AG10803 (cell line): ENCODE data around the gene GREB1L.

ENCODE experiments used
- DNase-seq: peaks from one replicate; pipeline ENCODE4 v3.0.0; 2010; ENCODE audit warnings: low read depth
- H3K4me3 ChIP-seq: 2 replicates; pipeline ENCODE4 v1.5.1; 2011; ENCODE audit warnings: mild to moderate bottlenecking, low read length, control low read depth
- TF ChIP-seq, protein P1 (sequence below): conservative IDR thresholded peaks from 2 replicates; pipeline ENCODE4 v1.5.1; 2011; ENCODE audit warnings: mild to moderate bottlenecking, low read length, control low read depth, inconsistent platforms

Gene GREB1L

DNA sequence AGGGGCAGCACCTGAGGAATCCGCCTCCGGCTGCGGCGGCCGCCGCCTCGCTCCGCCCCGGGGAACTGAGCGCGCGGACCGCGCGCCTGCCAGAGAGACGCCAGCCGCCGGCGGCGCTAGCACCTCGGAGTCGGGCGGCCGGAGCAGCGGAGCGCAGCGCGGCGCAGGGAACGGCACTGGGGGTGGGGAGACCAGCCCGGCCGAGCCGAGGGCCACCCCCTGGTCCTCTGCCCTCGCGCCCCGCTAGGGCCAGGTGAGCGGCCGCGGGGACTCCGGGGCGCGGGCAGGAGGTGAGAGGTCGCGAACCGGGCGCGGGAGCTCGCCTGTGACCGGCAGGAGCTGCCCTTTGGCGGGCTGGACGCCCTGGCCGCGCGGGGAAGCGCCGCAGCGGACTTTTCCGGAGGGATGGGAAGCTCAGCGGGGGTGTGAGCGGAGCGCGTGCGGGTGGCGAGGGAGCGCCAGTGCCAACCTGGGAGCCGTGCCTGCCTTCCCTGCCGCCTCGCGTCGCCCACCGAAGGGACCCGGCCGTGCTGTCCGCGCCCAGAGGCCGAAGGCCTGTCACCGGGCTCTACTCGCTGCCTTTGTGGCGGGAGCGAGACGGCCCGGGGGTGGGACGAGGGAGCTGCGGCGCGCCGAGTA is at the start of gene GREB1L:
Gene GREB1L, plus strand, starts transcription at position 92 of the 639 bp plus-strand sequence. CDS start 141,287 bp downstream, outside the sequence.
- DNase-seq, result peak; percentile 66
- H3K4me3 ChIP-seq, result peak within 1 kb of the TSS; percentile 68
- TF ChIP-seq, protein P1, sequence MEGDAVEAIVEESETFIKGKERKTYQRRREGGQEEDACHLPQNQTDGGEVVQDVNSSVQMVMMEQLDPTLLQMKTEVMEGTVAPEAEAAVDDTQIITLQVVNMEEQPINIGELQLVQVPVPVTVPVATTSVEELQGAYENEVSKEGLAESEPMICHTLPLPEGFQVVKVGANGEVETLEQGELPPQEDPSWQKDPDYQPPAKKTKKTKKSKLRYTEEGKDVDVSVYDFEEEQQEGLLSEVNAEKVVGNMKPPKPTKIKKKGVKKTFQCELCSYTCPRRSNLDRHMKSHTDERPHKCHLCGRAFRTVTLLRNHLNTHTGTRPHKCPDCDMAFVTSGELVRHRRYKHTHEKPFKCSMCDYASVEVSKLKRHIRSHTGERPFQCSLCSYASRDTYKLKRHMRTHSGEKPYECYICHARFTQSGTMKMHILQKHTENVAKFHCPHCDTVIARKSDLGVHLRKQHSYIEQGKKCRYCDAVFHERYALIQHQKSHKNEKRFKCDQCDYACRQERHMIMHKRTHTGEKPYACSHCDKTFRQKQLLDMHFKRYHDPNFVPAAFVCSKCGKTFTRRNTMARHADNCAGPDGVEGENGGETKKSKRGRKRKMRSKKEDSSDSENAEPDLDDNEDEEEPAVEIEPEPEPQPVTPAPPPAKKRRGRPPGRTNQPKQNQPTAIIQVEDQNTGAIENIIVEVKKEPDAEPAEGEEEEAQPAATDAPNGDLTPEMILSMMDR, result no peak; the same call in 1 of the 2 replicates

DNA sequence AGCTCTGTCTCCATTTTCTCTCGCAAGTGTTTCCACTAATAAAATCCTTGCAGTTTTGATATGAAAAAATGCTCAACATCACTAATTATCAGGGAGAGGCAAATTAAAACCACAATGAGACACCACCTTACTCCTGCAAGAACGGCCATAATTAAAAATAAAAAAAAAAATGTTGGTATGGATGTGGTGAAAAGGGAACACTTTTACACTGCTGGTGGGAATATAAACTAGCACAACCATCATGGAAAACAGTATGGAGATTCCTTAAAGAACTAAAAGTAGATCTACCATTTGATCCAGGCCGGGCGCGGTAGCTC is 49.8 kb upstream of the GREB1L start:
- DNase-seq, result no peak
- TF ChIP-seq, protein P1, result no peak
- H3K4me3 ChIP-seq, result no peak overlapping the region

DNA sequence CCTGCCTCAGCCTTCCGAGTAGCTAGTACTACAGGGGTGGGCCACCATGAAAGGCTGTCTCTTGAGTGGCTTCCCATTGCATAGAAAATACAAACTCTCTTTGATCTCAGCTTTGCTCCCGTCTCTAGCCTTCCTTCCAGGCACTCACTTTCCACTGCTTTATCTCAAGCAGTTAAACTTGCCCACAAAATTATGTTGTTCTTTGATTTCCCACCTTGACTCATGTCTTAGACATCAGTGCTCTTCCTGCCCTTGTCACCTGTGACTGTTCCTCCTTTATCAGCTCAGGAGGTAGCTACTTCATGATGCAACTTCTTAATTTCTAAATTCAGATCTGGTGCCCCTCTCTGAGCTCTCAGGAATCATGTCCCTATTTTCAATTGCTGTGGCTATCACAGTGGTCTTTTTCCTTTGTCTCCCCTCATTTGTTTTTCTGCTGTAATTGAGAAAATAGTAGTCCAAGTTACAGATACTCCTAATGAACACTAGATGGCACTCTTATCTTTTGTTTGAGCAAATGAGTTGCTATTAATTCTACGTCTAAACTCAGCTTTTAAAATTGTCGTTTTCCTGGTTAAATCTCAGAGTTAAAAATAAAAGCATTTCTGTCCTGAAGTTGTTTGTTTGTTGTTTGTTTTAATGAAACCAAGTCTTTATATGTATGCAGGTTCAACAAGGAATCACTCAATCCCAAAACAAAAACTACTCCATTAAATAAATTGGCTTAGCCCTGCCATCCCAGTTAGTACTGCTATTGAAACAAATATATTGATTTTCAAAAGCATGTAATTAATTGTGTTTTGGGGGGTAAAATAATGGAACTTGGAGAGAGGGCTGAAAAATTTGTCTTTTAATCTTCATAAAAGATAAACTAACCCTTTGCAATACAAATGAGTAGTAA is 46.9 kb upstream of the GREB1L start:
- DNase-seq, result peak; percentile 58
- no peak overlapping the region for H3K4me3 ChIP-seq
- TF ChIP-seq, protein P1, result peak; percentile 78

DNA sequence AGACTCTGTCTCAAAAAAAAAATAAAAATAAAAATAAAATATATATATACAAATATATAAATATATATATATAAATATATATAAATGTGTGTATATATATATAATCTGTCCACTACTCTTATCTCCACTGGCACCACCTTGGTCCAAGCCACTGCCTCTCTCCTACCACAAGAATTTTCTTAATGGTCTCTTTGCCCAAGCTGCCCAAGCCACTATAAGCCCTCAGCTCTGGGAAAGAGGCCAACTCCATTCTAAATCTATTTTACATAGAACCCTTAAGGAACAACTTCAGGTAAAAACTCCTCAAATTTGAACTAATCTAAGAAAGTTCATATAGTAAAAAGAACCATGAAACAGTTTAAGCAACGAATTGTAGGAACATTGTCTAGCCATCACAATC is 45.6 kb upstream of the GREB1L start:
- no peak for DNase-seq
- H3K4me3 ChIP-seq, result no peak overlapping the region
- TF ChIP-seq, protein P1, result no peak

DNA sequence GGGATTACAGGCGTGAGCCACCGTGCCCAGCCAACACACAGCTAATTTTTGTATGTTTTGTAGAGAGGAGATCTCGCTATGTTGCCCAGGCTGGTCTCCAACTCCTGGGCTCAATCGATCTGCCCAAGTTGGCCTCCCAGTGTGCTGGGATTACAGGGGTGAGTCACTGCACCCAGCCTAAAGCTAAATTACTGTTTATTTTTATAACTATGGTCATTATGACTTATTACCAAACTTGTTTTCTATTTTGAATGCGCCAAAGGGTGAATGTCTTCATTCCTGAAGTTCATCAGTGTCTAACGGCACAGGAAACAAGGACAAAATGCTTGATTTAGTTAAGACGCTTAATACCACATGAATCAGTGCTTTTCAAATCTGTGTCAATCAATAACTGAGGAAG is 38.9 kb upstream of the GREB1L start:
- DNase-seq, result no peak
- TF ChIP-seq, protein P1, result no peak
- no peak overlapping the region for H3K4me3 ChIP-seq

DNA sequence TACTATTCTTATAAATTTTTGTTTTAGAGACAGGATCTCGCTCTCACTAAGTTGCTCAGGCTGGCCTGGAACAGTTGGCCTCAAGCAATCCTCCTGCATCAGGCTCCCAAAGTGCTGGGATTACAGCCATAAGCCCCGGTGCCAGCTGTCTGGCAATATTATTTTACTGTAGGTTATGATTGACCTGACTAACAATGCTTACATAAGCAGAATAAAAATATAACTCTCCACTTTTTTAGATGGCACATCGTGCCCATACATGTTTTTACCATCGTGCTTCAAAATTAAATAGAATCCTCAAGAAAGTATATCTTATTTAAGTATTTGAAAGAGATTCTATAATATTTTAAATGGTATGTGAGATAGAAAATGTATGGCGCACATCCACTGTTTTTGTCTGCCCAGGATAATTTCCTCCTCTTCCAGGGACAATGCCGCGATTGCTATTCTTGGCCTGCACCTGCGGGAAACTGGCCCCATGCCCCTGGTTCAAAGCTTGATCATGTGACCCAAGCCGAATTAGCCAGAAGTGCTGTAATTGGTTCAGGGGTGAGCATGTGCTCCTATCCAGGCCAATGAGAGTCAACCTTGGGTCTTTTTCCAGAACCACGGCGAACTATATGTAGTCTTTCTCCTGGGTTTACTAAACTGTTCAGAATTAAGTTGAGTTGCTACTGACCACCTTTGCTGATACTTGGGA is 38.3 kb upstream of the GREB1L start:
- DNase-seq, result no peak
- H3K4me3 ChIP-seq, result no peak overlapping the region
- TF ChIP-seq, protein P1, result no peak
